ENCODE data around the gene PLEKHA3.
"Not testable (repeated sequence)": the region's sequence is repeated elsewhere in the genome, so short reads cannot be mapped to it uniquely, and the experiment has no call there.

Gene PLEKHA3

GRCh38 chr2:178479275-178479616, 1.0 kb upstream of the PLEKHA3 start:
- DNase-seq: no peak

GRCh38 chr2:178479758-178480226, 465 bp upstream of the PLEKHA3 start:
- DNase-seq: no peak

- no peak for DNase-seq
Measured at GRCh38 chr2:178482437-178482836, 2.2 kb downstream of the PLEKHA3 start.

- DNase-seq: no peak
Measured at GRCh38 chr2:178484245-178485041, 4.2 kb downstream of the PLEKHA3 start.

GRCh38 chr2:178485356-178485755, 5.1 kb downstream of the PLEKHA3 start:
- no peak for DNase-seq

- DNase-seq: no peak
Measured at GRCh38 chr2:178491612-178492011, 11.4 kb downstream of the PLEKHA3 start.

GRCh38 chr2:178496049-178496448, 15.8 kb downstream of the PLEKHA3 start:
- DNase-seq: no peak

- DNase-seq: no peak
Measured at GRCh38 chr2:178498137-178498536, 17.9 kb downstream of the PLEKHA3 start.

GRCh38 chr2:178499640-178500039, 19.4 kb downstream of the PLEKHA3 start:
- no peak for DNase-seq

GRCh38 chr2:178502751-178503150, 22.5 kb downstream of the PLEKHA3 start:
- DNase-seq: no peak

GRCh38 chr2:178506101-178506500, 25.8 kb downstream of the PLEKHA3 start:
- DNase-seq: no peak

GRCh38 chr2:178506524-178506923, 26.3 kb downstream of the PLEKHA3 start:
- DNase-seq: no peak

GRCh38 chr2:178506949-178507348, 26.7 kb downstream of the PLEKHA3 start:
- DNase-seq: no peak

GRCh38 chr2:178508646-178509045, 28.4 kb downstream of the PLEKHA3 start:
- DNase-seq: no peak

GRCh38 chr2:178510384-178510783, 30.1 kb downstream of the PLEKHA3 start:
- no peak for DNase-seq

- DNase-seq: no peak
Measured at GRCh38 chr2:178512484-178512883, 32.2 kb downstream of the PLEKHA3 start.

GRCh38 chr2:178513876-178514275, 33.6 kb downstream of the PLEKHA3 start:
- DNase-seq: no peak

GRCh38 chr2:178514664-178515063, 34.4 kb downstream of the PLEKHA3 start:
- DNase-seq: no peak

- no peak for DNase-seq
Measured at GRCh38 chr2:178517496-178517895, 37.2 kb downstream of the PLEKHA3 start.

GRCh38 chr2:178521304-178522150, 41.3 kb downstream of the PLEKHA3 start:
- DNase-seq: no peak

GRCh38 chr2:178522950-178523595, 42.8 kb downstream of the PLEKHA3 start:
- peak; percentile 53 for DNase-seq

GRCh38 chr2:178523596-178524134, 43.4 kb downstream of the PLEKHA3 start:
- no peak for DNase-seq

- DNase-seq: not testable (repeated sequence)
Measured at GRCh38 chr2:178525010-178525409, 44.8 kb downstream of the PLEKHA3 start.

Measured in amniotic stem cell (primary cell).